ENCODE results near the gene MSRB1. TPM values are rescaled to one million over a fixed set of nuclear protein-coding genes. Genes with fewer than 3 reads are reported as not detected.
A peak's percentile ranks its signal among the peaks of the same experiment; 100 is the strongest.

MSRB1 gene
- total and polyA plus RNA-seq, 10 donors, result 31.1 to 114 (median 57.2) TPM

- intact Hi-C loops (cut with DNase I; ENCODE audit: low total_unique reads), result no loop called here
- H3K4me1 ChIP-seq, result peaks cover 11 to 30% (median 24%) of the 10 kb centered on the region in 6 donors
- no peaks in the 10 kb centered on the region for H3K9me3 ChIP-seq
- DNase-seq, result peak; percentile 72
- no peaks in the 10 kb centered on the region for H3K27me3 ChIP-seq (replicated peaks in 1 of 7)
- 83 to 91% (median 85%) methylated on average over 17 to 19 of the region's 19 CpGs for WGBS, 5 donors
- no peak overlapping the region for H3K4me3 ChIP-seq
- TF ChIP-seq POLR2AphosphoS5 (IDR thresholded peaks at IDR 0.05), result no peak
- TF ChIP-seq POLR2A (IDR thresholded peaks at IDR 0.05), result no peak
- TF ChIP-seq CTCF (IDR thresholded peaks at IDR 0.05 in 8 of 11, conservative IDR thresholded peaks at IDR 0.05 in 3 of 11), result no peak
- no peak overlapping the region for H3K27ac ChIP-seq
- H3K36me3 ChIP-seq, result peaks cover 0 to 6% (median under 1%) of the 10 kb centered on the region in 6 donors
Measured at GRCh38 chr16:1945559-1946391, 2.8 kb upstream of the MSRB1 start.

- TF ChIP-seq POLR2AphosphoS5 (IDR thresholded peaks at IDR 0.05) (no peak), POLR2A (IDR thresholded peaks at IDR 0.05) (no peak), CTCF (IDR thresholded peaks at IDR 0.05 in 8 of 11, conservative IDR thresholded peaks at IDR 0.05 in 3 of 11) (no peak)
- Histone ChIP-seq H3K36me3 (peaks cover 0 to 17% (median 9%) of the 10 kb centered on the region in 6 donors), H3K9me3 (no peaks in the 10 kb centered on the region), H3K27me3 (replicated peaks in 1 of 7) (no peaks in the 10 kb centered on the region), H3K27ac (no peak overlapping the region), H3K4me3 (no peak overlapping the region), H3K4me1 (peaks cover 11 to 41% (median 31%) of the 10 kb centered on the region in 6 donors)
- DNase-seq, result peak; percentile 73
- WGBS, 5 donors, result 89 to 96% (median 92%) methylated on average over 21 of the region's 21 CpGs
- intact Hi-C loops (cut with DNase I; ENCODE audit: low total_unique reads), result no loop called here
Measured at GRCh38 chr16:1944612-1945199, 1.7 kb upstream of the MSRB1 start.

- 9 to 24% (median 14%) methylated on average over 7 to 17 of the region's 17 CpGs for WGBS, 5 donors
- DNase-seq, result peak; percentile 87
- no peaks in the 10 kb centered on the region for H3K9me3 ChIP-seq
- intact Hi-C loops (cut with DNase I; ENCODE audit: low total_unique reads), result no loop called here
- TF ChIP-seq CTCF (IDR thresholded peaks at IDR 0.05 in 8 of 11, conservative IDR thresholded peaks at IDR 0.05 in 3 of 11) (no peak), POLR2AphosphoS5 (IDR thresholded peaks at IDR 0.05) (peak in 2 of 3 donors; percentile 9 to 43), POLR2A (IDR thresholded peaks at IDR 0.05) (no peak)
- peaks cover 0 to 41% (median 25%) of the 10 kb centered on the region in 6 donors for H3K36me3 ChIP-seq
- no peaks in the 10 kb centered on the region for H3K27me3 ChIP-seq (replicated peaks in 1 of 7)
- peak overlapping the region; percentile 61 to 94 (median 84) for H3K27ac ChIP-seq
- H3K4me1 ChIP-seq, result peaks cover 11 to 66% (median 40%) of the 10 kb centered on the region in 6 donors
- peak overlapping the region; percentile 64 to 93 (median 82) for H3K4me3 ChIP-seq
Measured at GRCh38 chr16:1942047-1942809, 771 bp downstream of the MSRB1 start.

Measured in spleen (tissue), 11 donors.